Measurements from ENCODE around the gene CRYBG2. TPM values are rescaled to one million over a fixed set of nuclear protein-coding genes. Genes with fewer than 3 reads are reported as not detected.

CRYBG2 gene
- total and polyA plus RNA-seq, 7 donors = 0.55 to 21.0 (median 13.8) TPM; not detected in 2

- H3K36me3 ChIP-seq = no peaks in the 10 kb centered on the region
- 66 to 88% methylated on average over 10 of the region's 10 CpGs for WGBS, 2 donors
- no peak overlapping the region for H3K4me3 ChIP-seq
- no peak for TF ChIP-seq POLR2AphosphoS5 (IDR thresholded peaks at IDR 0.05)
- TF ChIP-seq, protein P1, sequence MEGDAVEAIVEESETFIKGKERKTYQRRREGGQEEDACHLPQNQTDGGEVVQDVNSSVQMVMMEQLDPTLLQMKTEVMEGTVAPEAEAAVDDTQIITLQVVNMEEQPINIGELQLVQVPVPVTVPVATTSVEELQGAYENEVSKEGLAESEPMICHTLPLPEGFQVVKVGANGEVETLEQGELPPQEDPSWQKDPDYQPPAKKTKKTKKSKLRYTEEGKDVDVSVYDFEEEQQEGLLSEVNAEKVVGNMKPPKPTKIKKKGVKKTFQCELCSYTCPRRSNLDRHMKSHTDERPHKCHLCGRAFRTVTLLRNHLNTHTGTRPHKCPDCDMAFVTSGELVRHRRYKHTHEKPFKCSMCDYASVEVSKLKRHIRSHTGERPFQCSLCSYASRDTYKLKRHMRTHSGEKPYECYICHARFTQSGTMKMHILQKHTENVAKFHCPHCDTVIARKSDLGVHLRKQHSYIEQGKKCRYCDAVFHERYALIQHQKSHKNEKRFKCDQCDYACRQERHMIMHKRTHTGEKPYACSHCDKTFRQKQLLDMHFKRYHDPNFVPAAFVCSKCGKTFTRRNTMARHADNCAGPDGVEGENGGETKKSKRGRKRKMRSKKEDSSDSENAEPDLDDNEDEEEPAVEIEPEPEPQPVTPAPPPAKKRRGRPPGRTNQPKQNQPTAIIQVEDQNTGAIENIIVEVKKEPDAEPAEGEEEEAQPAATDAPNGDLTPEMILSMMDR (IDR thresholded peaks at IDR 0.05) = no peak
- H3K27me3 ChIP-seq = no peaks in the 10 kb centered on the region
- intact Hi-C loops (cut with DNase I) = no loop called here
- H3K4me1 ChIP-seq = no peaks in the 10 kb centered on the region
- no peaks in the 10 kb centered on the region for H3K9me3 ChIP-seq
- H3K27ac ChIP-seq = no peak overlapping the region
- DNase-seq = no peak
These were observed 7.5 kb downstream of the CRYBG2 start for GRCh38 chr1:26346274-26347033.

DNA sequence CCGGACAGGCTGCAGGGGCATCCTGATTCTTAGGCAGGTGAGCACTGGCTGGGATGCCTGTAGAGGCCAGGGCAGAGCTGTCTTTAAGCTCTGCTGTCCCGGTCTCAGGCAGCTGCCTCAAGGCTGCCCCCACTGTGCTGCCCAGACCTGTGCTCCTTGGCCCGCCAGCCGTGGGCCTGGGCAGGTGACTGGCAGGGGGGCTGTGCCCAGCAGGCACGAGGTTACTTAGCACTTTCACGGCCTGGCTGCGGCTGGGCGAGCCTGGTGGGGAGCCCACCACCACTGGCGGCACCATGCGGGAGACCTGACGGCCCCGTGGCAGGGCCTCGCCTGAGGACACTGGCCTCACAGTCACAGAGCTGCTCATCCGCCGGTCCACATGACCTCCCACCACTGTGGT is 8.2 kb downstream of the CRYBG2 start:
- TF ChIP-seq, protein P1 (IDR thresholded peaks at IDR 0.05) = no peak
- TF ChIP-seq EP300 (IDR thresholded peaks at IDR 0.05) (no peak), POLR2A (IDR thresholded peaks at IDR 0.05) (no peak), POLR2AphosphoS5 (IDR thresholded peaks at IDR 0.05) (no peak)
- WGBS, 2 donors = 87 to 88% methylated on average over 15 of the region's 15 CpGs
- H3K9me3 ChIP-seq = no peaks in the 10 kb centered on the region
- no peak overlapping the region for H3K4me3 ChIP-seq
- no peaks in the 10 kb centered on the region for H3K4me1 ChIP-seq
- no peak for DNase-seq
- H3K27ac ChIP-seq = no peak overlapping the region
- H3K36me3 ChIP-seq = no peaks in the 10 kb centered on the region
- H3K27me3 ChIP-seq = no peaks in the 10 kb centered on the region
- intact Hi-C loops (cut with DNase I) = no loop called here

- Histone ChIP-seq H3K27me3 (no peaks in the 10 kb centered on the region), H3K4me1 (no peaks in the 10 kb centered on the region), H3K4me3 (no peak overlapping the region), H3K36me3 (no peaks in the 10 kb centered on the region), H3K27ac (no peak overlapping the region), H3K9me3 (no peaks in the 10 kb centered on the region)
- no peak for TF ChIP-seq POLR2A (IDR thresholded peaks at IDR 0.05)
- TF ChIP-seq, protein P1 (IDR thresholded peaks at IDR 0.05) = no peak
- no peak for TF ChIP-seq EP300 (IDR thresholded peaks at IDR 0.05)
- TF ChIP-seq POLR2AphosphoS5 (IDR thresholded peaks at IDR 0.05) = no peak
- intact Hi-C loops (cut with DNase I) = no loop called here
- DNase-seq = peak; percentile 52
- WGBS, 2 donors = 90 to 92% methylated on average over 15 of the region's 15 CpGs
These were observed 9.6 kb downstream of the CRYBG2 start for GRCh38 chr1:26344147-26344920.

DNA sequence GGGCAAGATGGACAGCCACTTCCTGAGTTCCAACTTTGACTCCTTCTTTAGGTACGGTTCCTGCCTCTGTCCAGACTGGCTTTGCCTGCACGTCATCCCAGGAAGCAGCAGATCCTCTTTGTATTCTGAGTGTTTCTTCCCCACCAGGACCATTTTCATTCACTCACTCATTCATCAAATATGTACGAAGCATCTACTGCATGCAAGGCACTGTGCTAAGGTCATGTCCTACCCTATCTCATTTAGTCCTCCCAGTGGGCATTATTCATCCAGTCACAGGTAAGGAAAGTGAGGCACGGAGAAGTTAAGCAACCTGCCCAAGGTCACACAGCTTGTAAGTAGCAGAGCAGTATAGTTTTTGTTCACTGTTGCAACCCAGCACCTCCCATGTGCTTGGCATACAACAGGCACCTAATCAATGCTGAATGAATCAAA is 13.9 kb downstream of the CRYBG2 start:
- DNase-seq = no peak
- intact Hi-C loops (cut with DNase I) = no loop called here
- no peak overlapping the region for H3K4me3 ChIP-seq
- TF ChIP-seq POLR2A (IDR thresholded peaks at IDR 0.05) = no peak
- TF ChIP-seq, protein P1 (IDR thresholded peaks at IDR 0.05) = no peak
- TF ChIP-seq POLR2AphosphoS5 (IDR thresholded peaks at IDR 0.05) = no peak
- no peak for TF ChIP-seq EP300 (IDR thresholded peaks at IDR 0.05)
- no peak overlapping the region for H3K27ac ChIP-seq
- 81% methylated on average over 4 of the region's 4 CpGs for WGBS, 2 donors
- peaks cover 0 to 17% (median 15%) of the 10 kb centered on the region in 4 donors for H3K4me1 ChIP-seq
- peaks cover 16 to 20% (median 18%) of the 10 kb centered on the region in 3 donors for H3K27me3 ChIP-seq
- H3K36me3 ChIP-seq = no peaks in the 10 kb centered on the region
- H3K9me3 ChIP-seq = no peaks in the 10 kb centered on the region
